Eye (tissue), 1 donor: ENCODE results near the gene CCR5AS.
A peak's percentile ranks its signal among the peaks of the same experiment; 100 is the strongest.
"Not testable (repeated sequence)": the region's sequence is repeated elsewhere in the genome, so short reads cannot be mapped to it uniquely, and the experiment has no call there.

ENCODE experiments used
- DNase-seq: peaks from one replicate; pipeline ENCODE4 v3.0.0-alpha.2; 2015

The CCR5AS gene

DNA sequence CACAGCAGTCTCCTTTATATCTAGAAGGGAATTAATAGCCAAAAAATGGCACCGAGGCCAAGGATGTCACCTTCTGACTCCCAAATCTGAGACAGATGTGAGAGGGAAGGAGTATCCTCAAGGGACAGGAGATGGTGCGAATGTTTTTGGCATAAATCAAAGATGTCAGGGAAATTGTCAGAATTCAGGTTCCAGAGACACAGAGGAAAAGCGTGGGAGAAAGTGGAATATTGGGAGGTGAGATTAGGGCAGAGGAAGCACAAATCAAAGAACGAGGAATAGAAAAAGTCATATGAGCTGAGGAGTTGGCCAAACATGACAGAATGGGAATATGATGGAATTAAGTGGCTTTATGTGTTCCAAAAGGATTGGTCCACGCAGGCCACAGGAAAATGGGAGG is 6.0 kb downstream of the CCR5AS start:
- no peak for DNase-seq

DNA sequence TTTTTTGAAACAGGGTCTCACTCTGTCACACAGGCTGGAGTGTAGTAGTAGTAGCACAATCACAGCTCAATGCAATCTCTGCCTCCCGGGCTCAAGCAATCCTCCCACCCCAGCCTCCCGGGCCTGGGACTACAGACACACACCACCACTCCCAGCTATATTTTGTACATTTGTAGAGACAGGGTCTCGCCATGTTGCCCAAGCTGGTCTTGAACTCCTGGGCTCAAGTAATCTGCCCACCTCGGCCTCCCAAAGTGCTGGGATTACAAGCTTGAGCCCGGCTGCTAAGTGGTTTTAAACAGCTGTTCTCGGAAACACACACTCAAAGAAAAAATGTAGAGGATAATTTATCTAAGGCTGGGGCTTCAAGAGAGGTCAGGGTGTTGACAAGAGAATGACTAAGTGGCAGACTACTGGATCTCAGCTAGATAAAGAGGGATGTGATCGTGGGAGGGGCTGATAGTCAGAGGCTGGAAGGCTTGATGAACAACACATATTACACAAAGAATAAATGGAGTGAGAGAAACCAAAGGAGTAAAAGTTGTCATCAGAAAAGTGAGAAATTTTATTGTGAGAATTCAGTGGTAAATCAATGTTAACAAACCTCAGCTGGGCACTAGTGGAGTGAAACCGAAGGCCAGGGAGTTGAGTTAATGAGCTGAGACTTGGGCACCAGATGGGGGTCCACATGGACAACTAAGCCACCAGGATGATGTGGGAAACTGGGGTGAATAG is 6.7 kb downstream of the CCR5AS start:
- DNase-seq: no peak

- no peak for DNase-seq
Observed at GRCh38 chr3:46399557-46399956, 7.3 kb downstream of the CCR5AS start.

GRCh38 chr3:46399098-46399497 is 7.8 kb downstream of the CCR5AS start:
- no peak for DNase-seq

- DNase-seq: no peak
Observed at GRCh38 chr3:46398186-46398955, 8.5 kb downstream of the CCR5AS start.

DNA sequence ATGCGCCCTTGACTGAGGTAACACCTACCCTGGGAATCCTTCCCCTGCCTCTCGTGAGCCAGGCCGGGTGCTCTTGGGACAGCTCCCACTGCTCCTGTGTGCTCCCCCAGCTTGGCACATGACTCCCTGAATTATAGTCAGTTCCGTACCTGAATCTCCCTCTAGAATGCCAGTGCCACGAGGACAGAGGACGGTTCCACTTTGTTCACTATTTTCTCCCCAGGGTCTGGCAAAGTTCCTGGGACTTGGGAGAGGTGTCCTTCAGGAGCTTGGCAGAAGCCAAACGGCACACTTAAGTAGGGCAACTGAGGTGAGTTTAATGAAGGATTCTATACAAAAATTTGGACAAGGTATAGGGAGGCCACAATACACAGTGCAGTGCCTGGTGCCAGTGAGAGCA is 9.8 kb downstream of the CCR5AS start:
- DNase-seq: no peak

GRCh38 chr3:46395766-46396530 is 10.9 kb downstream of the CCR5AS start:
- no peak for DNase-seq

DNA sequence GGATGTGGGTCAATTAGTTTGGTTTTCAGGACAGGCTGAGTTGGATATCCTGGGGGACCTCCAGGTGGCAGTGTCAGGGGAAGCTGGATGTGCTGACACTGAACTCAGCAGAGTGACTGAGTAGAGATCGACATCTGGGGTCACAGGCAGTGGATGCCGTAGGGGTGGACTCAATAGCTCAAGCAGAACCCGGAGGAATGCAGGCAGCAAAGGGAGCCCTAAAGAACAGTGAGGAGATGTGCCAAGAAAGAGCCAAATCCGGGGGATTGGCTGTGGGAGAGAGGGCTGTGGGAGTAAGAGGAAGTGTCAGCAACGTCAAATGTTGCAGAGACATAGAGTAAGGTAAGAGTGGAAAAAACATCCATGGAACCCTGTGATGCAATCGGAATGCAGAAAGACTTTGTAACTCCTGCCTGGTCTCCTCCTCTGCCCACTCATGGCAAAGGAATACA is 11.6 kb downstream of the CCR5AS start:
- no peak for DNase-seq

- DNase-seq: no peak
Observed at GRCh38 chr3:46393554-46394434, 13.1 kb downstream of the CCR5AS start.

DNA sequence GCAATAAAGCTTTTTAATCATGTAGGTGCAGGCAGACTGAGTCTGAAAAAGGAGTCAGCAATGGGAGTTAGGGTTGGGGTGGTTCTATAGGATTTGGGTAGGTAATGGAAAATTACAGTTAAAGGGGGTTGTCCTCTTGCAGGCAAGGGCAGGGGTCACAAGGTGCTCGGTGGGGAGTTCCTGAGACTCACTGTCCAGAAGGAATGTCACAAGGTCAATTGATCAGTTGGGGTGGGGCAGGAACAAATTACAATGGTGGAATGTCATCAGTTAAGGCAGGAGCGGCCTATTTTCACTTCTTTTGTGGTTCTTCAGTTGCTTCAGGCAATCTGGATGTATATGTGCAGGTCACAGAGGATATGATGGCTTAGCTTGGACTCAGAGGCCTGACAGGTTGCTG is 13.9 kb downstream of the CCR5AS start:
- no peak for DNase-seq

GRCh38 chr3:46391526-46391925 is 15.3 kb downstream of the CCR5AS start:
- not testable (repeated sequence) for DNase-seq

GRCh38 chr3:46389306-46389705 is 17.6 kb downstream of the CCR5AS start:
- DNase-seq: no peak

GRCh38 chr3:46388847-46389246 is 18.0 kb downstream of the CCR5AS start:
- not testable (repeated sequence) for DNase-seq

DNA sequence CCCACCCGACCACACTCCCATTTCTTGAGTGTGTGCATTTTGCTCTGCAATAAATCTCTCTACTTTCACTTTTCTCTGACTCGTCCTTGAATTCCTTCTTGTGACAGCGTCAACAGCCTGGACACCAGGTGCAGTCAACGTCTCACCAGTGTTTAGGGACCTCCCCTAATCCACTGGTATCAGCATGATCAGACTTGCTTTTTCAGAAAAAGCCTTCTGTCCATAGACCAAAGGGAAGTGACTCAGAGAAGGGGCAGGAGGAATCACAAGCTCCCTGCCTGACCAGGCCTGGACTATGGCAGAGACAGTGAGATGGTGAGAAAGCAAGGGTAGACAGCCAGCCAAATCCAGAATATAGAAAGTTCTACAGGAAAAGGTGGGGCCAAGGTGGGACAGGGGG is 20.7 kb downstream of the CCR5AS start:
- no peak for DNase-seq

DNA sequence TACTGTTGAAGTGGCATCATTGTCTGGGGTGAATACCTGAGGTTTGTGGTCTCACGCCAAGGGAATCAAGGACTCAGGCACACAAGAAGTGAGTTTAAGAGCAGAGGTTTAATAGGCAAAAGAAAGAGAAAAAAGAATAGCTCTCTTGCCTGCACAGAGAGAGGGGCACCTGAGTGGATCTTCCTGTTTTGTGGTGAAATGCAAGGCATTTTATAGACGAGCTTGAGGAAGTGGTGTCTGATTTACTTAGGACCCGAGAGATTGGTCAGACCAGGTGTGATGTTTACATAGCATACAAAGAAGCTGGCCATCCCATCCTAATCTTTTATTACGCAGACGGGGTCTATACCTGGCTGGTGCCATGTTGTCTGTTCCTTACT is 22.9 kb downstream of the CCR5AS start:
- DNase-seq: no peak

GRCh38 chr3:46383211-46383950 is 23.5 kb downstream of the CCR5AS start:
- no peak for DNase-seq

DNA sequence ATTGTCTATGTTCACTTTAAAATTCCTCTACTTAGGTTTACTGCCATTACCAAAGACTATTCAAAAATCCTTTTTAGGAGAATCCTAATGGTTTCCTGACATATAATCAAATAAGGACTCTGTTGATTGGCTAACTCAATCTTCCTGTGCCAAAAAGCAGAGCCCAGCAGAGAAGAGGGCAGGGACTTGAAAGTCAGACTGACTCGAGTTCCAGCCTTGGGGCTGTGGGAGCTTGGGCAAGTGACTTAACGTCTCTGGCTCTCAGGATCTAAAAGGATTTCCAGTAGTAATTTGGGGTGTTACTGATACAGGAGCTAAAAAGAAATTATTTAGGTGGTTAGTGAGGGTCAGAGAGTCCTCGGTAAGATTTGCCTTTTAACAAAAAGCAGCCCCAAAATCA is 25.2 kb downstream of the CCR5AS start:
- no peak for DNase-seq

DNA sequence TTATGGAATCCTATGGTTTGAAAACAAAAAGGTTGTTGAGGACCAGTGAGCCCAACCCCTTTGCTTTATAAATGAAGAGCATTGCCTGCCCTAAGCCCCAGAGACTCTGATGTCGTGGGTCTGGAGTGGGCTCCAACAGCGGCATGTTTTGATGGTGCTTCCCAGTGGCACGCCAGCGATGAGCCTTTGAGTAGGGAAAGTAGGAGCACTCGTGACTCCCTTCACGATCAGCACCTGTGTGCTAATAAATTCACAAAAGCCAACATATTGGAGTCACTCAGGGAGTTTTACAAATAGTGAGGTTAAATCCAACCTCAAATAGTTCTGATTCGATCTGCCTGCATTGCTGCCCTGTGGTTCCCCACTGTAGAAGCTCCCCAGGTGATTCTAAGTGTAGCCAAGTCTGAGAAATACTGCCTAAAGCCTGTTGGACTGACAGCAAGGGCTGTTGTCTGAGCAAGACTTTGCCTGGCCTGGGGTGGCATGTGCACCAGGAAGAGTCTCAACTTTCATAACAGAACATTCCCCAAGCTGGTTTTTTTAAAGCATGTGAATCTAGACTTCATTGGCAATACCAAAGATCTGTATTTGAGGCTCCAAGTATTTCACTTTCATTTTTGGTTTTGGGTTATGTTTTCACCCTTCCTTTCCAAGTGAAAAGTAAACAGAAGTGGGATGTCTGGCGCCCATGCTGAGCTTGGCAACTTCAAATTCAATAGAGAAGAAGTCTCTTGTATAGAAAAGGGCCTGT is 26.2 kb downstream of the CCR5AS start:
- DNase-seq: peak; percentile 13

DNA sequence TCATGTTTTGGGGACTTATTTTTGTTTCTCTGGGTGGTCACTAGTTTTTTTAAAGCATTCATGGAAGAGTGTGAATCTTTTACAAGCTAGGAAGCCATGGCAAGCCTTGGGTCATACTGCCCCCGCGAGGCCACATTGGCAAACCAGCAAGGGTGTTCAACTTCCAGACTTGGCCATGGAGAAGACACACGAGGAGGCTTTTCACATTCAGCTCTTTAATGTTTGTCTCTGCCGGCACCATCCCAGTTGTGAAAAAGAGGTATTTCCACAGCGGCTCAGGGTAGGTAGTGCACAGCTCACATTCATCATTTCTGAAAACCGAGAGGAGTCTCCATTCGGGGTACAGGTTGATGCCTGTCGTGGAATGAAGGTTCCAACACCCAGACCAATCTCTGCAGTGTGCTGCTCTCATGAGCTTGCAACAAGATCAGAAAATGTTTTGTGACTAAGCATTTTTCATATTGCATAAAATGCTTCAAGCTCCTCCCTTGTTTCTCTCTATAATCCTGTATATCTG is 28.4 kb downstream of the CCR5AS start:
- peak; percentile 85 for DNase-seq

DNA sequence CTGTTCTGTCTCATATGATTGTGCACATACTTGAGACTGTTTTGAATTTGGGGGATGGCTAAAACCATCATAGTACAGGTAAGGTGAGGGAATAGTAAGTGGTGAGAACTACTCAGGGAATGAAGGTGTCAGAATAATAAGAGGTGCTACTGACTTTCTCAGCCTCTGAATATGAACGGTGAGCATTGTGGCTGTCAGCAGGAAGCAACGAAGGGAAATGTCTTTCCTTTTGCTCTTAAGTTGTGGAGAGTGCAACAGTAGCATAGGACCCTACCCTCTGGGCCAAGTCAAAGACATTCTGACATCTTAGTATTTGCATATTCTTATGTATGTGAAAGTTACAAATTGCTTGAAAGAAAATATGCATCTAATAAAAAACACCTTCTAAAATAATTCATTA is 31.1 kb downstream of the CCR5AS start:
- no peak for DNase-seq

DNA sequence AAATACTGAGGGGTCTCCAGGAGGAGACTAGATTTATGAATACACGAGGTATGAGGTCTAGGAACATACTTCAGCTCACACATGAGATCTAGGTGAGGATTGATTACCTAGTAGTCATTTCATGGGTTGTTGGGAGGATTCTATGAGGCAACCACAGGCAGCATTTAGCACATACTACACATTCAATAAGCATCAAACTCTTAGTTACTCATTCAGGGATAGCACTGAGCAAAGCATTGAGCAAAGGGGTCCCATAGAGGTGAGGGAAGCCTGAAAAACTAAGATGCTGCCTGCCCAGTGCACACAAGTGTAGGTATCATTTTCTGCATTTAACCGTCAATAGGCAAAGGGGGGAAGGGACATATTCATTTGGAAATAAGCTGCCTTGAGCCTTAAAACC is 31.6 kb downstream of the CCR5AS start:
- no peak for DNase-seq
